Measurements from ENCODE around the gene SPTSSA.

DNA sequence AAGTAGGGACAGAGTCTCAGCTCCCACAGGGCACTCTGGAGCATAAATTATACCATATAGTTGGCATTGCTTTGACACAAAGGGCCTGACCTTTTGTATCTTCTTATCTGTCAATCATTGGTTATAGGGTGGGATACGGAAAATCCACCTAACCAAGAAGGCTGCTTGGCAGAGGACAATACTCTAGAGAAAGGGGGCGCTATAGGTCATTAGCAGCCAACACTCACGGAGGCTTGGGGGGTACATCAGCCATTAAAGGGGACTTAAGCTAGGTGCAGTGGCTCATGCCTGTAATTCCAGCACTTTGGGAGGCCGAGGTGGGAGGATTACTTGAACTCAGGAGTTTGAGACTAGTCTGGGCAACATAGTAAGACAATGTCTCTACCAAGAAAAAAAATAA, 22.9 kb downstream of the SPTSSA start:
- TF ChIP-seq POLR2A (IDR thresholded peaks at IDR 0.05) = no peak
- TF ChIP-seq, protein P1, sequence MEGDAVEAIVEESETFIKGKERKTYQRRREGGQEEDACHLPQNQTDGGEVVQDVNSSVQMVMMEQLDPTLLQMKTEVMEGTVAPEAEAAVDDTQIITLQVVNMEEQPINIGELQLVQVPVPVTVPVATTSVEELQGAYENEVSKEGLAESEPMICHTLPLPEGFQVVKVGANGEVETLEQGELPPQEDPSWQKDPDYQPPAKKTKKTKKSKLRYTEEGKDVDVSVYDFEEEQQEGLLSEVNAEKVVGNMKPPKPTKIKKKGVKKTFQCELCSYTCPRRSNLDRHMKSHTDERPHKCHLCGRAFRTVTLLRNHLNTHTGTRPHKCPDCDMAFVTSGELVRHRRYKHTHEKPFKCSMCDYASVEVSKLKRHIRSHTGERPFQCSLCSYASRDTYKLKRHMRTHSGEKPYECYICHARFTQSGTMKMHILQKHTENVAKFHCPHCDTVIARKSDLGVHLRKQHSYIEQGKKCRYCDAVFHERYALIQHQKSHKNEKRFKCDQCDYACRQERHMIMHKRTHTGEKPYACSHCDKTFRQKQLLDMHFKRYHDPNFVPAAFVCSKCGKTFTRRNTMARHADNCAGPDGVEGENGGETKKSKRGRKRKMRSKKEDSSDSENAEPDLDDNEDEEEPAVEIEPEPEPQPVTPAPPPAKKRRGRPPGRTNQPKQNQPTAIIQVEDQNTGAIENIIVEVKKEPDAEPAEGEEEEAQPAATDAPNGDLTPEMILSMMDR (IDR thresholded peaks at IDR 0.05) = no peak

Data from sigmoid colon (tissue), 3 donors.